ENCODE data around the gene AGPS. TPM values are rescaled to one million over a fixed set of nuclear protein-coding genes. Genes with fewer than 3 reads are reported as not detected.

The AGPS gene
- total RNA-seq, 4 donors from 2014 or later: 32.4 to 56.8 (median 38.5) TPM

GRCh38 chr2:177582000-177582399 is 189.4 kb downstream of the AGPS start:
- TF ChIP-seq, protein P1, sequence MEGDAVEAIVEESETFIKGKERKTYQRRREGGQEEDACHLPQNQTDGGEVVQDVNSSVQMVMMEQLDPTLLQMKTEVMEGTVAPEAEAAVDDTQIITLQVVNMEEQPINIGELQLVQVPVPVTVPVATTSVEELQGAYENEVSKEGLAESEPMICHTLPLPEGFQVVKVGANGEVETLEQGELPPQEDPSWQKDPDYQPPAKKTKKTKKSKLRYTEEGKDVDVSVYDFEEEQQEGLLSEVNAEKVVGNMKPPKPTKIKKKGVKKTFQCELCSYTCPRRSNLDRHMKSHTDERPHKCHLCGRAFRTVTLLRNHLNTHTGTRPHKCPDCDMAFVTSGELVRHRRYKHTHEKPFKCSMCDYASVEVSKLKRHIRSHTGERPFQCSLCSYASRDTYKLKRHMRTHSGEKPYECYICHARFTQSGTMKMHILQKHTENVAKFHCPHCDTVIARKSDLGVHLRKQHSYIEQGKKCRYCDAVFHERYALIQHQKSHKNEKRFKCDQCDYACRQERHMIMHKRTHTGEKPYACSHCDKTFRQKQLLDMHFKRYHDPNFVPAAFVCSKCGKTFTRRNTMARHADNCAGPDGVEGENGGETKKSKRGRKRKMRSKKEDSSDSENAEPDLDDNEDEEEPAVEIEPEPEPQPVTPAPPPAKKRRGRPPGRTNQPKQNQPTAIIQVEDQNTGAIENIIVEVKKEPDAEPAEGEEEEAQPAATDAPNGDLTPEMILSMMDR (IDR thresholded peaks at IDR 0.05; ENCODE audit: low read depth): no peak

- TF ChIP-seq, protein P1 (IDR thresholded peaks at IDR 0.05; ENCODE audit: low read depth): no peak
Observed at GRCh38 chr2:177584030-177584692, 191.6 kb downstream of the AGPS start.

GRCh38 chr2:177585234-177585863 is 192.8 kb downstream of the AGPS start:
- TF ChIP-seq, protein P1 (IDR thresholded peaks at IDR 0.05; ENCODE audit: low read depth): no peak

DNA sequence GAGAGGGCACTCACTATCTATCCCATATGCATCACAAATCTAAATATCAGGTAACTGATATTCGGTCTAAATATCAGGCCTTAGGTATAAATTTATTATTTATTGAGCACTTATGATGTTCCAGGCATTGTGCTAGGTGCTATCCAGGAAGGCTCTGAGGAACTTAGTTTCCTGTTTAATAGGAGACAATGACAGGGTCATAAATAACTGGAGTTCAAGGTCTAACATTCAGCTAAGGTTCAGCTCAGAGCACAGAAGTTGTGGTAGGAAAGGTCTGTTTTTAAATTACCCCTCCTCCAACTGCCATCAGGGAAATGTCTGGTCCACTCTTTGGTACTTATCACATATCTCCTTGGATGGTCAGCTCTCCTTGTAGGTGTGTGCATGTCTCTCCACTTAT is 193.6 kb downstream of the AGPS start:
- TF ChIP-seq, protein P1 (IDR thresholded peaks at IDR 0.05; ENCODE audit: low read depth): no peak

GRCh38 chr2:177587371-177587770 is 194.8 kb downstream of the AGPS start:
- TF ChIP-seq, protein P1 (IDR thresholded peaks at IDR 0.05; ENCODE audit: low read depth): no peak

- TF ChIP-seq, protein P1 (IDR thresholded peaks at IDR 0.05; ENCODE audit: low read depth): no peak
Observed at GRCh38 chr2:177588671-177589070, 196.1 kb downstream of the AGPS start.

DNA sequence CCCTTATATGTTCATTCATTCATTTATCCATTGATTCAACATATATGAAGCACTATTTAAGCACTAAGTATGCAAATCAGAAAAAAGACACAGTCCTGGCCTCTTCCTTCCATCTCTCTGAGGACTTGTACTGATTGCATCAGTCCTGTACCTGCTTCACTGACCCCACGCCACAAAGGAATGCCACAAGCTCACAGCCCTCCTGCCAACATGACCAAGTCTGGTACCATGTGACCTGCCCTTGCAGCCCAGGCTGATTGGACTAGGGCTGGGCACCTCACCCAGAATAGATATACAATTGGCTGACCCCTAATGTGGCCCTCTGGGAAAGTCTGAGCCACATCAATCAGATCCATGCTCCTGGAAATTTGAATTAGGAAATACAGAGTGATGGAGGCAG is 196.6 kb downstream of the AGPS start:
- TF ChIP-seq, protein P1 (IDR thresholded peaks at IDR 0.05; ENCODE audit: low read depth): no peak

Measured in subcutaneous adipose tissue (tissue), 4 donors.